OCI-LY1 (cell line): ENCODE measurements around the gene TMOD2.

Source experiments
- H2AFZ ChIP-seq: fragments of 200-600 bp; sonication (generic), shearing (Covaris generic); 2 replicates; pipeline ENCODE4 v1.6.0; 2014; ENCODE audit warnings: antibody characterized with exemption, mild to moderate bottlenecking, low read length
- H3F3A ChIP-seq: fragments of 200-600 bp; sonication (generic), shearing (Covaris generic); 2 replicates; pipeline ENCODE4 v1.6.0; 2014; ENCODE audit warnings: mild to moderate bottlenecking, antibody characterized with exemption, low read length, moderate library complexity; ENCODE audit not compliant: insufficient read depth
- H3K27ac ChIP-seq: fragments of 200-600 bp; sonication (generic); 2 replicates; pipeline ENCODE4 v1.5.1; 2014; ENCODE audit warnings: low read length, mixed run types, mild to moderate bottlenecking, low read depth; ENCODE audit not compliant: poor library complexity, severe bottlenecking
- H3K27me3 ChIP-seq: fragments of 200-600 bp; sonication (generic); 2 replicates; pipeline ENCODE4 v1.6.0; 2014; ENCODE audit warnings: antibody characterized with exemption, mild to moderate bottlenecking, low read length, moderate library complexity; ENCODE audit not compliant: insufficient read depth
- H3K36me3 ChIP-seq: fragments of 200-600 bp; sonication (generic); 2 replicates; pipeline ENCODE4 v1.6.1; 2014; ENCODE audit warnings: mild to moderate bottlenecking, antibody characterized with exemption, low read length, moderate library complexity, mixed read lengths; ENCODE audit not compliant: insufficient read depth
- H3K4me1 ChIP-seq: fragments of 200-600 bp; sonication (generic); 2 replicates; pipeline ENCODE4 v1.5.1; 2014; ENCODE audit warnings: mild to moderate bottlenecking, low read length, moderate library complexity; ENCODE audit not compliant: insufficient read depth, severe bottlenecking
- H3K4me2 ChIP-seq: fragments of 200-600 bp; sonication (generic), shearing (Covaris generic); 2 replicates; pipeline ENCODE4 v1.6.1; 2014; ENCODE audit warnings: low read length
- H3K4me3 ChIP-seq: fragments of 200-600 bp; sonication (generic); 2 replicates; pipeline ENCODE4 v1.5.1; 2014; ENCODE audit warnings: low read length, low read depth, mild to moderate bottlenecking, mixed read lengths; ENCODE audit not compliant: poor library complexity, severe bottlenecking
- H3K79me2 ChIP-seq: fragments of 200-600 bp; shearing (Covaris generic); 2 replicates; pipeline ENCODE4 v1.6.1; 2016; ENCODE audit warnings: mixed run types, low read length, mixed read lengths; ENCODE audit not compliant: insufficient read depth
- H3K9ac ChIP-seq: fragments of 200-600 bp; sonication (generic), shearing (Covaris generic); 2 replicates; pipeline ENCODE4 v1.6.1; 2014; ENCODE audit warnings: mild to moderate bottlenecking, low read length, mixed read lengths
- H3K9me2 ChIP-seq: fragments of 200-600 bp; sonication (generic), shearing (Covaris generic); 2 replicates; pipeline ENCODE4 v1.6.1; 2014; ENCODE audit warnings: low read depth, mild to moderate bottlenecking, low read length, mixed read lengths
- H3K9me3 ChIP-seq: fragments of 200-600 bp; shearing (Covaris generic); 2 replicates; pipeline ENCODE4 v1.6.1; 2014; ENCODE audit warnings: low read length, mixed read lengths
- H4K20me1 ChIP-seq: fragments of 200-600 bp; sonication (generic), shearing (Covaris generic); 2 replicates; pipeline ENCODE4 v1.6.0; 2016; ENCODE audit warnings: mild to moderate bottlenecking, low read length; ENCODE audit not compliant: insufficient read depth
- EZH2 ChIP-seq: fragments of 200-600 bp; sonication (generic), shearing (Covaris generic); IDR thresholded peaks from 2 replicates; pipeline ENCODE4 v1.8.0; 2017; ENCODE audit warnings: borderline replicate concordance, mixed run types, mild to moderate bottlenecking, antibody characterized with exemption, low read length, moderate library complexity, mixed read lengths
- TF ChIP-seq, protein P1 (sequence below): fragments of 200-600 bp; sonication (generic), shearing (Covaris generic); IDR thresholded peaks from 2 replicates; pipeline ENCODE4 v1.5.1; 2017; ENCODE audit warnings: mild to moderate bottlenecking, antibody characterized with exemption, low read length, moderate library complexity, mixed read lengths

Gene TMOD2

DNA sequence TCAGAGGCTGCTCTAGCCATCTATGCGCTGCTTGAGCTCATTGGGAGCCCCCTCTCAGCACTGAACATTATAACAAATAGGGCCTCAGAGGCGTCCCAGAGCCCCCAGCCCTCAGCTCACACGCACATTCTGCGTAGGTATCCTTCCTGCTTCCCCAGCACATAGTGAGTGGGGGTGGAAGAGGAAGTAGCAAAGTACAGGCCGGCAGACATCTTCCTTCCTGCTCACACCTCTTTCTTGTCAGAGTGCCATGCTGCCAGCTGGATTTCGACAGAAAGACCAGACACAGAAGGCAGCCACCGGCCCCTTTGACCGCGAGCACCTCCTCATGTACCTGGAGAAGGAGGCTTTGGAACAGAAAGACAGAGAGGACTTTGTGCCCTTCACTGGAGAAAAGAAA is 16.6 kb downstream of the TMOD2 start:
- H3F3A ChIP-seq: no peaks in the 10 kb centered on the region
- H3K9me3 ChIP-seq: no peaks in the 10 kb centered on the region
- no peaks in the 10 kb centered on the region for H4K20me1 ChIP-seq
- H3K4me2 ChIP-seq: no peak overlapping the region
- no peaks in the 10 kb centered on the region for H3K79me2 ChIP-seq
- peak overlapping the region; percentile 83 for H2AFZ ChIP-seq
- no peaks in the 10 kb centered on the region for H3K36me3 ChIP-seq
- no peak for TF ChIP-seq EZH2
- TF ChIP-seq, protein P1, sequence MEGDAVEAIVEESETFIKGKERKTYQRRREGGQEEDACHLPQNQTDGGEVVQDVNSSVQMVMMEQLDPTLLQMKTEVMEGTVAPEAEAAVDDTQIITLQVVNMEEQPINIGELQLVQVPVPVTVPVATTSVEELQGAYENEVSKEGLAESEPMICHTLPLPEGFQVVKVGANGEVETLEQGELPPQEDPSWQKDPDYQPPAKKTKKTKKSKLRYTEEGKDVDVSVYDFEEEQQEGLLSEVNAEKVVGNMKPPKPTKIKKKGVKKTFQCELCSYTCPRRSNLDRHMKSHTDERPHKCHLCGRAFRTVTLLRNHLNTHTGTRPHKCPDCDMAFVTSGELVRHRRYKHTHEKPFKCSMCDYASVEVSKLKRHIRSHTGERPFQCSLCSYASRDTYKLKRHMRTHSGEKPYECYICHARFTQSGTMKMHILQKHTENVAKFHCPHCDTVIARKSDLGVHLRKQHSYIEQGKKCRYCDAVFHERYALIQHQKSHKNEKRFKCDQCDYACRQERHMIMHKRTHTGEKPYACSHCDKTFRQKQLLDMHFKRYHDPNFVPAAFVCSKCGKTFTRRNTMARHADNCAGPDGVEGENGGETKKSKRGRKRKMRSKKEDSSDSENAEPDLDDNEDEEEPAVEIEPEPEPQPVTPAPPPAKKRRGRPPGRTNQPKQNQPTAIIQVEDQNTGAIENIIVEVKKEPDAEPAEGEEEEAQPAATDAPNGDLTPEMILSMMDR: no peak
- no peak overlapping the region for H3K27ac ChIP-seq
- no peak overlapping the region for H3K9ac ChIP-seq
- H3K4me3 ChIP-seq: no peak overlapping the region
- H3K9me2 ChIP-seq: no peaks in the 10 kb centered on the region
- peaks cover 8% of the 10 kb centered on the region for H3K4me1 ChIP-seq
- H3K27me3 ChIP-seq: no peaks in the 10 kb centered on the region

DNA sequence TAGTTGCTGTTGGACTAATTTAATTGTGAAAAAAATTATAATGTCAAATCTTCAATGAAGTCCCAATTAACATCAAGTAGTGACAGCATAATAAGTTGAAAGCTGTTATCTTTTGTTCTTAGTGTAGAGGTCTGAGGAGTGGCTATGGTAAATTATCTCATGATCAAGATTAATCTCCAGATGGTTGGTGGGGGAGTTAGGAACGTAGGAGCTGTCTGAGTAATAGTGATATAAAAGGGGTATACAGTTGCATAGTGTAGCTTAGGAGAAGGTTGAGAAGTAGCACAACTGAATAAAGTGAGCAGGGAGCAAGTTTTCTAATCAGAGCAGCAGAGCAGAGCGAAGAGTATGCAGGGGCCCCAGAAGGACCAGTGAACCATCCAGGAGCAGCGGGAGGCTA is 19.5 kb downstream of the TMOD2 start:
- Histone ChIP-seq H2AFZ (no peak overlapping the region), H3K9me3 (no peaks in the 10 kb centered on the region), H3K4me1 (peaks cover 8% of the 10 kb centered on the region), H3K4me3 (no peak overlapping the region), H3K4me2 (no peak overlapping the region), H3K79me2 (no peaks in the 10 kb centered on the region), H3K36me3 (no peaks in the 10 kb centered on the region), H3K27me3 (no peaks in the 10 kb centered on the region), H4K20me1 (no peaks in the 10 kb centered on the region), H3K27ac (no peak overlapping the region), H3K9ac (no peak overlapping the region), H3F3A (no peaks in the 10 kb centered on the region), H3K9me2 (no peaks in the 10 kb centered on the region)
- no peak for TF ChIP-seq EZH2
- TF ChIP-seq, protein P1: no peak

DNA sequence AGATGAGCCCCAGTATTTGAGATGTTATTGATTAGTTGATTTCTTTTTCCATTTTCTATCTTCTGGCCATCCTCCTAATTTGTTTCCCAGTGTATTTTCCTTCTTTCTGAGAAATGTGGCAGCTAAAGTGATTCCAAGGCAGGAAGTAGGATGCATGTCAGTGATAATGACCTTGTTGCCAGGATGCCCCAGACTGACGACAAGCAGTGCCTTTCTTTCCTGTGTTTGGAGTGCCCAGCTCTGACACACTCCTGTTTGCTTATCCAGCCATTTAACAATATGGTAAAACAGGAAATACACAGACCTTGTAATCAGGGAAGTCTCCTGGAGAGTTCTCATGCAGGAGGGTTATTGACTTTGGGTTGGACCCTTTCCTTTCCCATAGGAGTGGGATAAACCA is 20.4 kb downstream of the TMOD2 start:
- H3K4me3 ChIP-seq: no peak overlapping the region
- TF ChIP-seq, protein P1: no peak
- no peak for TF ChIP-seq EZH2
- no peaks in the 10 kb centered on the region for H3K9me3 ChIP-seq
- H3K4me2 ChIP-seq: no peak overlapping the region
- no peaks in the 10 kb centered on the region for H3K36me3 ChIP-seq
- H4K20me1 ChIP-seq: no peaks in the 10 kb centered on the region
- no peaks in the 10 kb centered on the region for H3K27me3 ChIP-seq
- no peak overlapping the region for H2AFZ ChIP-seq
- H3K9me2 ChIP-seq: no peaks in the 10 kb centered on the region
- no peaks in the 10 kb centered on the region for H3K79me2 ChIP-seq
- peaks cover 8% of the 10 kb centered on the region for H3K4me1 ChIP-seq
- no peak overlapping the region for H3K27ac ChIP-seq
- no peaks in the 10 kb centered on the region for H3F3A ChIP-seq
- no peak overlapping the region for H3K9ac ChIP-seq
